Neural cell (in vitro differentiated cells): ENCODE measurements around the gene UROC1.

Experiments
- EP300 ChIP-seq: fragments of 450-650 bp; conservative IDR thresholded peaks from 2 replicates; pipeline ENCODE4 v1.6.1; 2014; ENCODE audit warnings: antibody characterized with exemption, mild to moderate bottlenecking, moderate library complexity; ENCODE audit not compliant: poor library complexity, severe bottlenecking
- POLR2AphosphoS5 ChIP-seq: IDR thresholded peaks from 2 replicates; pipeline ENCODE4 v1.6.1; 2012
- TF ChIP-seq, protein P1 (sequence below): fragments of 450-650 bp; IDR thresholded peaks from 2 replicates; pipeline ENCODE4 v1.5.1; 2014; ENCODE audit warnings: antibody characterized with exemption, mild to moderate bottlenecking, moderate library complexity; ENCODE audit not compliant: poor library complexity, severe bottlenecking

DNA sequence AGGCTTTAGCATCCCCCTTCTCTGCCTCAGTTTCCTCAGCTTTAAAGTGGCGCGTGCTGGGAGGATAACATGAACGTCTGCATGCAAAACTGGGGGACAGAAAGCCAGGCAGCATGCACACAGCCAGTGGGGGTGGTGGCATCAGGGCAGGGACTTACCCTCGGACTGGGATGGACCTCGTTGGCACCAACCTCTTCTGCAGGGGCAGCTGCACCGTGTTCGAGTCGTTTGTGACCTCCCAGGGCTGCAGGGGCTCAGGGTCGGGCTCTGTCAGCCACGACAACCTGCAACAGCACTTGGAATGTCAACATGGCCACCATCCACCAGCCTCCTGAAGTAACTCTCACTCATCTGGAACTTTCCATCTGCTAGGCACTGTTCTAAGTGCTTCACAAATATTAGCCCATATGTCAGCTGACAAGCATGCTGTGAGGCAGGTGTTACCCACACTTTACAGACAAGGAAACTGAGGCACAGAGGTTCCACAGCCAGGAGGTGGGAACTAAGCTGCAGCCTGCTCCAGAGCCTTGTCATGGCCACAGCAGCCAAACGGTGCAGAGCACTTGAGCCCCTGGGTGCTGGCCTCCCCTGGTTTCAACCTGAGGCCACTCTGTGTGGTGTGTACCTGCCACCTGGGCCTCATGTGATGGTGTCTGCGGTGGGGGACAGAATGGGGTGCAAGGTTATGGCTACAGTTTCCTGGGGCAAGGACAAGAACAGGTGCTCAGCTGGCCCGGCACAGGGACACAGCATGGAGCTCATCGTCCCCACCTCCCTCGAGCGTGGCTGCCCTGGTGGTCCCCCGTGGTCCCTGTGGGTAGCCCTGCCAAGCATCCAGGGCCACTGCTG is 34.5 kb upstream of the UROC1 start:
- no peak for TF ChIP-seq POLR2AphosphoS5
- TF ChIP-seq EP300 = no peak
- TF ChIP-seq, protein P1, sequence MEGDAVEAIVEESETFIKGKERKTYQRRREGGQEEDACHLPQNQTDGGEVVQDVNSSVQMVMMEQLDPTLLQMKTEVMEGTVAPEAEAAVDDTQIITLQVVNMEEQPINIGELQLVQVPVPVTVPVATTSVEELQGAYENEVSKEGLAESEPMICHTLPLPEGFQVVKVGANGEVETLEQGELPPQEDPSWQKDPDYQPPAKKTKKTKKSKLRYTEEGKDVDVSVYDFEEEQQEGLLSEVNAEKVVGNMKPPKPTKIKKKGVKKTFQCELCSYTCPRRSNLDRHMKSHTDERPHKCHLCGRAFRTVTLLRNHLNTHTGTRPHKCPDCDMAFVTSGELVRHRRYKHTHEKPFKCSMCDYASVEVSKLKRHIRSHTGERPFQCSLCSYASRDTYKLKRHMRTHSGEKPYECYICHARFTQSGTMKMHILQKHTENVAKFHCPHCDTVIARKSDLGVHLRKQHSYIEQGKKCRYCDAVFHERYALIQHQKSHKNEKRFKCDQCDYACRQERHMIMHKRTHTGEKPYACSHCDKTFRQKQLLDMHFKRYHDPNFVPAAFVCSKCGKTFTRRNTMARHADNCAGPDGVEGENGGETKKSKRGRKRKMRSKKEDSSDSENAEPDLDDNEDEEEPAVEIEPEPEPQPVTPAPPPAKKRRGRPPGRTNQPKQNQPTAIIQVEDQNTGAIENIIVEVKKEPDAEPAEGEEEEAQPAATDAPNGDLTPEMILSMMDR = no peak
